ENCODE data around the gene HDAC9. TPM values are rescaled to one million over a fixed set of nuclear protein-coding genes. Genes with fewer than 3 reads are reported as not detected.

The HDAC9 gene
- total RNA-seq, 1 donor from 2014 or later: 28.6 TPM

- Histone ChIP-seq H4K20me1 (ENCODE audit: low read depth) (no peaks in the 10 kb centered on the region), H3K4me1 (peaks cover 16% of the 10 kb centered on the region), H3K27me3 (no peaks in the 10 kb centered on the region), H3K27ac (no peak overlapping the region), H3F3A (ENCODE audit: low read depth) (no peaks in the 10 kb centered on the region), H3K36me3 (no peaks in the 10 kb centered on the region), H2AFZ (replicated peaks) (no peak overlapping the region), H3K9me3 (ENCODE audit: low read depth) (no peaks in the 10 kb centered on the region), H3K4me3 (no peak overlapping the region), H3K79me2 (ENCODE audit: low read depth) (no peaks in the 10 kb centered on the region), H3K4me2 (no peak overlapping the region), H3K9ac (no peak overlapping the region)
- TF ChIP-seq EZH2phosphoT487 (IDR thresholded peaks at IDR 0.05) (no peak), EZH2 (IDR thresholded peaks at IDR 0.05) (no peak)
- TF ChIP-seq, protein P1, sequence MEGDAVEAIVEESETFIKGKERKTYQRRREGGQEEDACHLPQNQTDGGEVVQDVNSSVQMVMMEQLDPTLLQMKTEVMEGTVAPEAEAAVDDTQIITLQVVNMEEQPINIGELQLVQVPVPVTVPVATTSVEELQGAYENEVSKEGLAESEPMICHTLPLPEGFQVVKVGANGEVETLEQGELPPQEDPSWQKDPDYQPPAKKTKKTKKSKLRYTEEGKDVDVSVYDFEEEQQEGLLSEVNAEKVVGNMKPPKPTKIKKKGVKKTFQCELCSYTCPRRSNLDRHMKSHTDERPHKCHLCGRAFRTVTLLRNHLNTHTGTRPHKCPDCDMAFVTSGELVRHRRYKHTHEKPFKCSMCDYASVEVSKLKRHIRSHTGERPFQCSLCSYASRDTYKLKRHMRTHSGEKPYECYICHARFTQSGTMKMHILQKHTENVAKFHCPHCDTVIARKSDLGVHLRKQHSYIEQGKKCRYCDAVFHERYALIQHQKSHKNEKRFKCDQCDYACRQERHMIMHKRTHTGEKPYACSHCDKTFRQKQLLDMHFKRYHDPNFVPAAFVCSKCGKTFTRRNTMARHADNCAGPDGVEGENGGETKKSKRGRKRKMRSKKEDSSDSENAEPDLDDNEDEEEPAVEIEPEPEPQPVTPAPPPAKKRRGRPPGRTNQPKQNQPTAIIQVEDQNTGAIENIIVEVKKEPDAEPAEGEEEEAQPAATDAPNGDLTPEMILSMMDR (IDR thresholded peaks at IDR 0.05): no peak
- no peak for DNase-seq (ENCODE audit: low spot score)
- no peaks in the 10 kb centered on the region for H3K36me3 Mint-ChIP-seq
- no peak overlapping the region for H3K4me3 Mint-ChIP-seq
- peaks cover 10% of the 10 kb centered on the region for H3K4me1 Mint-ChIP-seq
- H3K9me3 Mint-ChIP-seq: peaks cover 2% of the 10 kb centered on the region
- H3K27ac Mint-ChIP-seq: no peak overlapping the region
- H3K27me3 Mint-ChIP-seq (ENCODE audit: insufficient read depth, low read depth): no peaks in the 10 kb centered on the region
Measured at GRCh38 chr7:18524248-18524647, 28.7 kb downstream of the HDAC9 start.

- Histone ChIP-seq H3K27ac (no peak overlapping the region), H2AFZ (replicated peaks) (no peak overlapping the region), H3K9ac (no peak overlapping the region), H3K36me3 (no peaks in the 10 kb centered on the region), H3K9me3 (ENCODE audit: low read depth) (no peaks in the 10 kb centered on the region), H3K27me3 (no peaks in the 10 kb centered on the region), H3K4me3 (no peak overlapping the region), H3K4me1 (peaks cover 16% of the 10 kb centered on the region), H3K4me2 (no peak overlapping the region), H3F3A (ENCODE audit: low read depth) (no peaks in the 10 kb centered on the region), H3K79me2 (ENCODE audit: low read depth) (no peaks in the 10 kb centered on the region), H4K20me1 (ENCODE audit: low read depth) (no peaks in the 10 kb centered on the region)
- TF ChIP-seq, protein P1 (IDR thresholded peaks at IDR 0.05): no peak
- TF ChIP-seq EZH2phosphoT487 (IDR thresholded peaks at IDR 0.05) (no peak), EZH2 (IDR thresholded peaks at IDR 0.05) (no peak)
- Mint-ChIP-seq H3K4me1 (peaks cover 10% of the 10 kb centered on the region), H3K27ac (no peak overlapping the region), H3K36me3 (no peaks in the 10 kb centered on the region), H3K27me3 (ENCODE audit: insufficient read depth, low read depth) (no peaks in the 10 kb centered on the region), H3K9me3 (peaks cover 2% of the 10 kb centered on the region), H3K4me3 (no peak overlapping the region)
- DNase-seq (ENCODE audit: low spot score): no peak
Measured at GRCh38 chr7:18526368-18526878, 30.9 kb downstream of the HDAC9 start.

- no peaks in the 10 kb centered on the region for H3K9me3 ChIP-seq (ENCODE audit: low read depth)
- no peak overlapping the region for H3K4me3 ChIP-seq
- no peaks in the 10 kb centered on the region for H3F3A ChIP-seq (ENCODE audit: low read depth)
- H3K27ac ChIP-seq: no peak overlapping the region
- Mint-ChIP-seq H3K36me3 (no peaks in the 10 kb centered on the region), H3K9me3 (peaks cover 2% of the 10 kb centered on the region), H3K4me3 (no peak overlapping the region), H3K4me1 (peaks cover 3% of the 10 kb centered on the region), H3K27ac (no peak overlapping the region), H3K27me3 (ENCODE audit: insufficient read depth, low read depth) (no peaks in the 10 kb centered on the region)
- no peaks in the 10 kb centered on the region for H3K36me3 ChIP-seq
- H3K79me2 ChIP-seq (ENCODE audit: low read depth): no peaks in the 10 kb centered on the region
- no peak overlapping the region for H3K9ac ChIP-seq
- TF ChIP-seq EZH2 (IDR thresholded peaks at IDR 0.05) (no peak), EZH2phosphoT487 (IDR thresholded peaks at IDR 0.05) (no peak)
- TF ChIP-seq, protein P1 (IDR thresholded peaks at IDR 0.05): no peak
- H3K4me2 ChIP-seq: no peak overlapping the region
- H4K20me1 ChIP-seq (ENCODE audit: low read depth): no peaks in the 10 kb centered on the region
- H3K4me1 ChIP-seq: no peaks in the 10 kb centered on the region
- H3K27me3 ChIP-seq: no peaks in the 10 kb centered on the region
- DNase-seq (ENCODE audit: low spot score): no peak
- no peak overlapping the region for H2AFZ ChIP-seq (replicated peaks)
Measured at GRCh38 chr7:18529239-18529638, 33.7 kb downstream of the HDAC9 start.
